CD14-positive monocyte (primary cell): ENCODE results near the gene IFITM10. TPM values are rescaled to one million over a fixed set of nuclear protein-coding genes. Genes with fewer than 3 reads are reported as not detected.

Experiments used
- DNase-seq, 3 donors: peaks; one replicate each; pipeline ENCODE4 v3.0.0-alpha.2; 2011 to 2022
- H2AFZ ChIP-seq: 2 replicates; pipeline ENCODE4 v1.6.0; 2012; ENCODE audit warnings: mild to moderate bottlenecking, low read depth, low read length, inconsistent platforms; ENCODE audit not compliant: insufficient read depth, poor library complexity, severe bottlenecking
- H3K27ac ChIP-seq, 2 donors: 1 replicate in 1 of 2; 2 replicates in 1 of 2; pipeline ENCODE4 v1.5.1; 2012 to 2013; ENCODE audit warnings: low read length in 2 of 2, control low read depth in 1 of 2, inconsistent platforms in 1 of 2, low read depth in 1 of 2, mild to moderate bottlenecking in 1 of 2
- H3K27me3 ChIP-seq, 2 donors: one replicate each; pipeline versions ENCODE4 v1.6.0 to v1.6.1; 2011 to 2013; ENCODE audit warnings: low read length in 2 of 2; ENCODE audit not compliant: control insufficient read depth in 2 of 2, insufficient read depth in 2 of 2
- H3K36me3 ChIP-seq, 2 donors: replicated peaks in 1 of 2; 1 replicate in 1 of 2; 2 replicates in 1 of 2; pipeline versions ENCODE4 v1.5.1 to v1.6.1; 2012 to 2013; ENCODE audit warnings: low read length in 2 of 2, control low read depth in 1 of 2, inconsistent platforms in 1 of 2, mild to moderate bottlenecking in 1 of 2; ENCODE audit not compliant: insufficient read depth in 2 of 2, control insufficient read depth in 1 of 2
- H3K4me1 ChIP-seq, 2 donors: 1 replicate in 1 of 2; 2 replicates in 1 of 2; pipeline versions ENCODE4 v1.5.1 to v1.6.1; 2012 to 2013; ENCODE audit warnings: low read length in 2 of 2, control low read depth in 1 of 2, inconsistent platforms in 1 of 2, mild to moderate bottlenecking in 1 of 2, moderate library complexity in 1 of 2; ENCODE audit not compliant: insufficient read depth in 2 of 2, control insufficient read depth in 1 of 2
- H3K4me2 ChIP-seq: replicated peaks from 2 replicates; pipeline ENCODE3; 2012; ENCODE audit warnings: low read length, moderate library complexity, mild to moderate bottlenecking; ENCODE audit not compliant: poor library complexity, severe bottlenecking; ENCODE audit errors: extremely low read depth
- H3K4me3 ChIP-seq, 3 experiments: fragments of 200-600 bp in 1 of 3; sonication (generic) in 1 of 3; replicated peaks in 1 of 3; 1 replicate in 2 of 3; 2 replicates in 1 of 3; pipeline ENCODE4 v1.5.1; 2011 to 2013; ENCODE audit warnings: low read length in 3 of 3, mild to moderate bottlenecking in 3 of 3, control low read depth in 2 of 3, low read depth in 2 of 3, inconsistent platforms in 1 of 3, moderate library complexity in 1 of 3
- H3K79me2 ChIP-seq: 2 replicates; pipeline ENCODE4 v1.6.0; 2012; ENCODE audit warnings: mild to moderate bottlenecking, control low read depth, inconsistent platforms, low read length, moderate library complexity; ENCODE audit not compliant: insufficient read depth
- H3K9ac ChIP-seq: 2 replicates; pipeline ENCODE4 v1.6.0; 2017; ENCODE audit warnings: low read length, mild to moderate bottlenecking; ENCODE audit not compliant: insufficient read depth, poor library complexity, severe bottlenecking
- H3K9me3 ChIP-seq, 2 donors: replicated peaks in 1 of 2; 1 replicate in 1 of 2; 2 replicates in 1 of 2; pipeline versions ENCODE4 v1.5.1 to v1.6.1; 2012 to 2013; ENCODE audit warnings: low read length in 2 of 2, control low read depth in 1 of 2; ENCODE audit not compliant: control insufficient read depth in 1 of 2, insufficient read depth in 1 of 2
- H4K20me1 ChIP-seq: 2 replicates; pipeline ENCODE4 v1.6.0; 2012; ENCODE audit warnings: mild to moderate bottlenecking, low read length, control low read depth, moderate library complexity; ENCODE audit not compliant: insufficient read depth
- H3K27ac Mint-ChIP-seq, 7 donors: one replicate each; pipeline ENCODE4 v1.8.0; 2020; ENCODE audit warnings: mild to moderate bottlenecking in 7 of 7, mixed read lengths in 7 of 7, moderate library complexity in 6 of 7, inconsistent platforms in 2 of 7
- H3K27me3 Mint-ChIP-seq, 3 donors: one replicate each; pipeline ENCODE4 v1.8.0; 2021 to 2022; ENCODE audit warnings: low read depth in 3 of 3, mild to moderate bottlenecking in 3 of 3, mixed read lengths in 3 of 3, moderate library complexity in 3 of 3, inconsistent platforms in 1 of 3
- H3K36me3 Mint-ChIP-seq, 2 donors: one replicate each; pipeline ENCODE4 v1.8.0; 2020; ENCODE audit warnings: mixed read lengths in 2 of 2, inconsistent platforms in 1 of 2, mild to moderate bottlenecking in 1 of 2
- H3K4me1 Mint-ChIP-seq: one replicate; pipeline ENCODE4 v1.8.0; 2020; ENCODE audit warnings: mild to moderate bottlenecking, mixed read lengths
- H3K4me3 Mint-ChIP-seq, 2 donors: one replicate each; pipeline ENCODE4 v1.8.0; 2020; ENCODE audit warnings: mild to moderate bottlenecking in 2 of 2, mixed read lengths in 2 of 2, moderate library complexity in 1 of 2
- H3K9me3 Mint-ChIP-seq, 7 donors: one replicate each; pipeline ENCODE4 v1.8.0; 2020 to 2022; ENCODE audit warnings: mixed read lengths in 7 of 7, mild to moderate bottlenecking in 6 of 7, moderate library complexity in 6 of 7, inconsistent platforms in 2 of 7
- CTCF ChIP-seq: fragments of 200-600 bp; IDR thresholded peaks from one replicate; pipeline ENCODE4 v1.8.0; 2022; ENCODE audit warnings: antibody characterized with exemption, mild to moderate bottlenecking
- WGBS: methylation state at CpG from one replicate; pipeline ENCODE4 v1.1.5; 2013; ENCODE audit warnings: missing lambda C conversion rate; ENCODE audit not compliant: insufficient coverage; 5-methylcytosine and 5-hydroxymethylcytosine counted together
- intact Hi-C, 2 donors: fragments of 100-400 bp; cut with micrococcal nuclease; formaldehyde crosslinking; loops; one replicate each; pipeline versions ENCODE4 v1.15.0 to v1.15.1; 2023
- polyA plus RNA-seq, 3 donors: library from polyadenylated mRNA; depleted of rRNA in 1 of 3; unstranded in 2 of 3; stranded (reverse) in 1 of 3; fragments of 300-500 nt in 2 of 3; fragments of >200 nt in 1 of 3; fragmentation: Illumina TruSeq in 2 of 3; gene quantifications; 1 replicate in 2 of 3; 2 replicates in 1 of 3; pipeline ENCODE4 v1.2.3, GENCODE V29; 2012 to 2021

IFITM10 gene
- polyA plus RNA-seq, 3 donors, result 2.4 TPM; not detected in 2

GRCh38 chr11:1756791-1757771, 6.7 kb upstream of the IFITM10 start:
- Histone ChIP-seq H3K79me2 (peaks cover 68% of the 10 kb centered on the region), H4K20me1 (peaks cover 100% of the 10 kb centered on the region), H3K27ac (no peak overlapping the region), H3K4me2 (peak overlapping the region; percentile 100), H3K4me3 (peak overlapping the region in 1 of 3 experiments; percentile 98), H2AFZ (no peak overlapping the region), H3K4me1 (peaks cover 76 to 94% of the 10 kb centered on the region in 2 donors), H3K9ac (no peak overlapping the region), H3K9me3 (no peaks in the 10 kb centered on the region), H3K36me3 (peaks cover 79 to 80% of the 10 kb centered on the region in 2 donors), H3K27me3 (no peaks in the 10 kb centered on the region)
- DNase-seq, result no peak
- TF ChIP-seq CTCF, result no peak
- intact Hi-C loops, result loop anchor here (5.0 kb wide), 2 partner anchors 35 to 40 kb away; no protein-coding TSS in a partner anchor
- H3K27ac Mint-ChIP-seq, result peak overlapping the region in 4 of 7 donors; percentile 18 to 64 (median 38)
- WGBS, result 76% methylated on average over 38 of the region's 41 CpGs
- H3K36me3 Mint-ChIP-seq, result peaks cover 69 to 92% of the 10 kb centered on the region in 2 donors
- H3K4me1 Mint-ChIP-seq, result peaks cover 83% of the 10 kb centered on the region
- no peaks in the 10 kb centered on the region for H3K9me3 Mint-ChIP-seq
- H3K27me3 Mint-ChIP-seq, result peaks cover 0 to 8% (median 3%) of the 10 kb centered on the region in 3 donors
- peak overlapping the region; percentile 68 to 80 for H3K4me3 Mint-ChIP-seq

GRCh38 chr11:1755692-1756561, 5.5 kb upstream of the IFITM10 start:
- Mint-ChIP-seq H3K9me3 (no peaks in the 10 kb centered on the region), H3K36me3 (peaks cover 57 to 86% of the 10 kb centered on the region in 2 donors), H3K27ac (peak overlapping the region in 4 of 7 donors; percentile 18 to 75 (median 47)), H3K4me3 (peak overlapping the region; percentile 42 to 53), H3K27me3 (peaks cover 0 to 8% (median 3%) of the 10 kb centered on the region in 3 donors), H3K4me1 (peaks cover 78% of the 10 kb centered on the region)
- Histone ChIP-seq H3K9me3 (no peaks in the 10 kb centered on the region), H3K4me3 (peak overlapping the region in 1 of 3 experiments; percentile 12), H3K79me2 (peaks cover 57% of the 10 kb centered on the region), H2AFZ (no peak overlapping the region), H3K36me3 (peaks cover 74 to 78% of the 10 kb centered on the region in 2 donors), H3K27me3 (no peaks in the 10 kb centered on the region), H3K9ac (no peak overlapping the region), H3K4me2 (peak overlapping the region; percentile 22), H3K27ac (no peak overlapping the region), H4K20me1 (peaks cover 100% of the 10 kb centered on the region), H3K4me1 (peaks cover 71 to 93% of the 10 kb centered on the region in 2 donors)
- no peak for TF ChIP-seq CTCF
- intact Hi-C loops, result loop anchor here (5.0 kb wide), 2 partner anchors 36 to 41 kb away; no protein-coding TSS in a partner anchor
- 66% methylated on average over 14 of the region's 16 CpGs for WGBS
- DNase-seq, result no peak
